Activated CD8-positive, alpha-beta memory T cell treated with anti-CD3 and anti-CD28 coated beads, Interleukin-2, amount 50 U/mL, for 48 hours (primary cell): ENCODE data around the gene BARX1.
"Not testable (repeated sequence)": the region's sequence is repeated elsewhere in the genome, so short reads cannot be mapped to it uniquely, and the experiment has no call there.

Source experiments
- DNase-seq: peaks from one replicate; pipeline ENCODE4 v3.0.0-alpha.2; 2020

BARX1 gene

DNA sequence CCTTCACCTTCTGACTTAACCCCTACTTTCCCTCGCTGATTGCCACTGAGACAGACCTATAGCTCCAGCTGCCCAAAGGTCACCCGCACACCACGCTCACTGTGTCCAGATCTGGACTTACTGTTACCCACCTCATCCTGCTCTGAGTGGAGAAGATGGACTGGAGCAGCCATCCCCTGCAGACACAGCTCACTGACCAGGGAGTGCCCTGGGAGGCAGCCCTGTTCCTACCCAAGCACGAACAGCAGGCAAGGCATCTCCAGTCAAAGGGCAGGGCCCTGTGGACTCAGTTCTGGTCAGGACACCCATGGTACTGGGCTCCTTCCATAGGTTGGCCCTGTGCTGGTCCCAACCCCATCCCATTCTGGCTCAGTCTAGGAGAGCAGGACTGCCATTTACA lies 9.5 kb upstream of the BARX1 start:
- no peak for DNase-seq

DNA sequence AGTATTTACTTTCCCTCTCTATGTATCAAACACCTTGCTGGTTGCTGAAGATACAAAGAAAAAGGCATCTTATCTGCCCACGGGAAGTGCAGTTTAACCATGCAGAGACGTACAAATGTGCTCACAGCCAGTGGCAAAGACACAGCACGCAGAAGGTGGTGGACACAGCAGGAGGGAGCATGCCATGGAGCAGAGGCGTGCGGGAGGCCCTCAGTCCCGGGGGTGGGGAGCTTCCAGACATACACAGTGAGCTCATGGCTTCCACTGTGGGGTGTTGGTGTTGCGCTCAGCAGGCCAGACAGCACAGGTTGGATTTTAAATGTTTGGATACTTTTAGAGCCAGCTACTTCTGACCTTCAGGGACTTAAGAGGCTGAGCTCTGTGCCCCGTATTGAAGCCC lies 8.8 kb upstream of the BARX1 start:
- no peak for DNase-seq

DNA sequence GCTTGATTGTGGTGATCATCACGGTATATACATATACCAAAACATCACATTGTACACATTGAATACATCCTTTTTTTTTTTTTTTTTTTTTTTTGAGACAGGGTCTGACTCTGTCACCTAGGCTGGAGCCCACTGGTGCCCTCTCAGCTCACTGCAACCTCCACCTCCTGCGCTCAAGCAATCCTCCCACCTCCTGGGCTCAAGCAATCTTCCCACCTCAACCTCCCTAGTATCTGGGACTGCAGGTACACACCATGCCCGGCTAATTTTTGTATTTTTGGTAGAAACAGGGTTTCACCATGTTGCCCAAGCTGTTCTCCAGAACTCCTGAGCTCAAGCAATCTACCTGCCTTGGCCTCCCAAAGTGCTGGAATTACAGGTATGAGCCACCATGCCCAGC lies 8.3 kb upstream of the BARX1 start:
- DNase-seq = not testable (repeated sequence)

DNA sequence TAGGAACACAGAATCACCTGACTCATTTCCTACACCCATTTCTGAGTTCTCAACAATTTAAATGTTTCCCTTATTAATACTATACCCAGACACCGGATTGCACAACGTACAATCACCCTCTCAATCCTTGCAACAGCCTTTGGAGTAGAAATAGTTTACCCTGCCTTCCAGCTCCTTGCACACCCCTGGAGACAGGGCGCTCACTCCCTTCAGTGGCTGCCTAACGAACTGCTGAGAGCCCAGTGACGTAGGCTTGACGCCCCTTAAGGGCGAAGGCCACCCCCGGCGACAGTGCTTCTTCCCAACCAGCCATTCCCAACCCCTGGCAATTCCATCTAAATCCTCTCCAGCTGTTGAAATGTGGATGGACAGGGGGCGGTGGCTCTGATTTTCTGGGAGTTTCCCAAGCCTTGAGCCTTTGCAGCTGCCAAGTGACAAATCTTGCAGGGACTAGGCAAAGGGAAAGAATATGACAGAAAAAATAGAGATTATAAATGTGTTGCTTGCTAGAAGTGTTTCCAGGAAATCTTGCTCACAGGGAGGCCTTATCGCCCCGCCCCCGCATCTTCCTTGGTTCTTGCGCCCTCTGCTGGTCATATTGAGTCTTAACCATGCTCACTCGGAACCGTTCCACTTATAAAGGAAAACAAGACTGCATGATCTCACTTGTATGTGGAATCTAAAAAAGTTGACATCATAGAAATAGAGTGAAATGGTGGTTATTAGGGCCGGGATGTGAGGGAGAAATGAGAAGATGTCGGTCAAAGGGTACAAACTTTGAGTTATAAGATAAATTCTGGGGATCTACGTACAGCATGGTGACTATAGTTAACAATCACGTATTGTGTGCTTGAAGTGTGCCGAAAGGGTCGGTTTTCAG lies 7.6 kb upstream of the BARX1 start:
- DNase-seq = peak; percentile 87

DNA sequence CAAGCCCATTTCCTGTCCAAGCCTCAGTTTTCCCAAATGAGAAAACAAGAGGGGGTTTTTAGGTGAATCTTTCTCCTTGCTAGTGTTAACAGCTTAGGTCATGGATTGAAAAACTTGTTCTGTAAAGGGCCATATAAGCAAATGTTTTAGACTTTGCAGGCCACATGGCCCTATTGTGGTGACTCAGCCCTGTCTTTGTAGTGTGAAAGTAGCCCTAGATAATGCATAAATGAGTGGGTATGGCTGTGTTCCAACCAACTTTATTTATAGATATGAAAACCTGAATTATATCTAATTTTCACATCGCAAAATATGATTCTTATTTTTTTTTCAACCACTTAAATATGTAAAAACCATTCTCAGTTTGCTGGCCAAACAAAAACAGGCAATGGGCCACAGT lies 6.9 kb upstream of the BARX1 start:
- DNase-seq = no peak

DNA sequence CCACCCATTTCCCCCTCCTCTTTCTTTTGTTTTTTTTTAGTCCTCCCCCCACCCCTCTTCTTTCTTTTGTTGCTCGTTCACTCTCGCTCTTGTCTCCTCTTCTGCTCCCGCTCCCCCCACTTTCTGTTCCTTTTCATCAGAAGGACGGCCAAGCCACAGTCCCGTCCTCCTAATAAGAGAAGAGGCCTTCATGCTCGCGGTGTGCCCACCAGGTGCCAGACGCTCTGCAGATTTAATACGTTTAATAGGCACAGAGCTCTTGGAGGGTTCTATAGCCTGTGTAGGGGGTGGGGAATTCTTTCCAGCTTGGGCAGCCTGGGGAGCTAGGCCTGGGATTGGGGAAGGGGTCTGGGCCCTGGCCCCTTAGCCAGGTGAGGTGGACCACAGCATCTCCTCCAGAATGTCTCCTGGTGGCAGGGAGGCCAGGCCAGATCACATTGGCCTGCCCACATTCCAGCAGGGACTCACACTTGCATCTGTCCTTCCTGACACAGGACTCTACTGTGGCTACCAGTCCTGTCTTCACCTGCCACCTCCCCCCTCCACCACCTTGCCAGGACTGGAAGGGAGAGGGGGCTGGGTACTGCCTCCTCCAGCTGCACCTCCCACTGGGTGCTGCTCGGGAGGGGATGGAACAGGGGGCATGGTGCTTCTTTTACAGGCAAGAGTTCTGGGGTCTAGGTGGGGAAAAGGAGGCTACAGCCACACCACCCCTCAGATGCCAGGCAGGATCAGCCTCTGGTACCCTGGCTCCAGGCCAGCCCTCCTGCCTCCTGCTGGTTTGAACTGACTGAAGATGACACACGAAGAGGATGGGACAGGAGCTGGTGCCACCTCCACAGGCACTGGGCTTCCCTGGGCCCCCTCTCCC lies 6.1 kb upstream of the BARX1 start:
- DNase-seq = peak; percentile 52

DNA sequence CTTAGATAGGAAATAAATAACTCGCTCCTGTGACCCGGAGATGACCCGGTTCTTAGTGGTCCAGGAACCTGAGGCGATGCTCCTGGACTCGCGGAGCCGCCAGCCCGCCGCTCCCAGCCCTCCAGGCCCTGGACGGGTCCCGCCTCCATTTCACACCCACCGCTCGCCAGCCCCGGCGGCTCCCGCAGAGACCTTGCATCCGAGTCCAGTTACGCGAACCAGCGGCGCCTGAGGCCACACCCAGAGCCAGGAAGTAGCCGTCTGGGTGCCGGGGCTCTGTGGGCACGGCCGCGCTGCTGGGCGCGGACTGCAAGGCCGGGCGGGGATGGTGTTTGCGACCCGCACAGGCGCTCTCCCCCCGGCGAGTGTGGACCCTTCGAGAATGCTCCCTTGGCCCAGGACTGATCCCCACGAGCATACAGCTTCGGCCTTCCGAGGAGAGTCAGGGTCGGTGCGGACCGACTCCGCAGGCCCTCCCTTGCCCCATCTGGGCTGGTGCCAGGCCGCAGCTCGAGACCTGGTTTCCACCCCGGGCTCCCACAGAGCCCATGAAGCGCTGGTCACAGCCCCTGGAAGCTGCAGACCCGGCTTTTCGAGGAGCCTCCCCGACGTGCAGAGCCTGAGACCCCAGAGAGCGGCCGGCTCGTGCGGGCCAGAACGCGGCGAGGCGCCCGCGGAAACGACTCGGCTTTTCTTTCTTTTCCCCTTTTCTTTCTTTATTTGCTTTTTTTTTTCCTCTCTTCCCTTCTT lies 5.2 kb upstream of the BARX1 start:
- peak; percentile 57 for DNase-seq

DNA sequence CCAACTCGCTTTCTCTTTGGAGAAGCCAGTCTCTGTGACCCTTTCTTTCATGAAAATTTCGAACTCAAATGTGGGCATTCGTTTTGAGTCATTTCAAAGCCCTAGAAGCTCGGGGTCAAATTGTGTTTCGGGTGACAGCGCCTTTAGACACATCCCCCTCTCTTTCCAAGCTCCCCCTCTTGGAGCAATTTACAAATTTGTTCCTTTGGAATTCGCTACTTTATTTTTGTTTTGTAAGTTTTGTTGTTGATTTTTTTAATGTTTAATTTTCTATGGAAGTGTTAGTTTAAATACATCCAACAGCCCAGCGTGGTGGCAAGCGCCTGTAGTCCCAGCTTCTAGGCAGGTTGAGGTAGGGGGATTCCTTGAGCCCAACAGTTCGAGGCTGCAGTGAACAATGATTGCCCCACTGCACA lies 4.6 kb upstream of the BARX1 start:
- DNase-seq = peak; percentile 40

DNA sequence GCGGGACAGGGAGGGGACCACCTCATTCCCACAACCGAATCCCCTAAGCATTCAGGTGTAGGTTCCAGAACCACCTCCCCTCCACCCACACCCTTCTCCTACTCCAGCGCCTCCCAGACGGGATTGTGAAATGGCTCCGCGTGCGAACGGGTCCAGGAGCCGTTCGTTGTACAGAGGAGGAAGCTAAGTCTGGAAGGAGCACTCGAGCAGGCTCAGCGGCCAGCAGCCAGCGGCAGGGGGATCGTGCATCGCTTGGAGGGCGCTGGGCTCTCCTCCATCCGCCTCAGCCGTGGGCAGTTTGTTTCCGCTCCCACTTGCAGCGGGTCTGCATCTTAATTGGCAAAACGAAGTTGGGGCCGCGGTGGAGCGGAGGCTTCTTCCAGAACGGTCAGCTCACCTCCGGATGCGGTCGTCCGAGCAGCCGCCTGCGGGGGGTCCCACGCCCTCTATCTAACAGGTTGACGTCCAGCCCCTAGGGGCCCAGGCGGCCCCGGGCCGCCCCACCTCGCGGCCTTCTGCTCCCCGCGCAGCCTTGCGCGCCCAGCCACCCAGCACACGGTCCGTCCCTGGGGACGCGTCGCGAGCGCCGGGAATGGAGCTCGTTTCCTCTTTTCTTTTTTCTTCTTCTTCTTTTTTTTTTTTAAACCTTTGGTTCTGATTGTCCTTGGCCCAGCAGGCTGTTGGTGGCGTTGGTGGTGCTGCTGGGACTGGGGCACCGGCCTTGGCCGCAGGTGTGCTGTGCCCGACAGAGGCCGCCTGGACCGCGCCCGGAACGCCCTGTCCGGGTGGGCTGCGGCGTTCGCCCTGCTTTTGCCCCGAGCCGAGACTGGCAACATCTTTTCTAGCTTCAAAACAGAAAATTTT lies 3.9 kb upstream of the BARX1 start:
- peak; percentile 50 for DNase-seq

DNA sequence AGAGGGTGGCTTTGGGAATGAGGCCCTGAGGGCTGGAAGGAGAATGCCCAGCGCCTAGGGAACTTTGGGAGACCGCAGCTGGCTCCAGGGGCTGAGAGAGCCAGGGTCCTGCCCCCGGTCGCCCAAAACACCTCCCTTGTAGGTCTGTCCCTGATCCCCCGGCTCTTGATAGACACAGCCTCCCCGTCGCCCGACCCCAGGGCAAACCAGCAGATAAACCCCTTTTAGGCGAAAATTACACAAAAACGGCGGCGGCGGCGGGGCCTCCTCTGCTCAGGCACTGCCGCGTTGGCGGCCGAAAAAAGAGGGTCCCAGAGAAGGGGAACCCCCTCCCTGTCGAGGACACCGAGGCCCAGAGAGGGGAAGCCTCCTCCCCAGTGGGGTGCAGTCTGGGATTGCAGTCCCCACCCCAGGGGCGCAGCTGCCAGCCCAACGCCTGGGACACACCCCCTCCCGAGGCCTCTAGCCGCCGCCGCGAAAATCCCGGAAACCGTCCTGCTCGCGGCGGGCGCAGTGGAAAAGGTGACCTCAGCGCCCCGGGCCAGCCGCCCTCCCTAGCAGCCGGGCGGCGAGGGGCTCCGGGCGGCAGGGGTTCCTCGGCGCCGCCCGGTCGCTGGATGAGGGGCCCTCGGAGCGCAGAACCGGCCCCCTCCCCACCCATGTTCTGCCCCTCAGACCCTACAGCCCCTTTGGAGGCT lies 3.1 kb upstream of the BARX1 start:
- peak; percentile 69 for DNase-seq

DNA sequence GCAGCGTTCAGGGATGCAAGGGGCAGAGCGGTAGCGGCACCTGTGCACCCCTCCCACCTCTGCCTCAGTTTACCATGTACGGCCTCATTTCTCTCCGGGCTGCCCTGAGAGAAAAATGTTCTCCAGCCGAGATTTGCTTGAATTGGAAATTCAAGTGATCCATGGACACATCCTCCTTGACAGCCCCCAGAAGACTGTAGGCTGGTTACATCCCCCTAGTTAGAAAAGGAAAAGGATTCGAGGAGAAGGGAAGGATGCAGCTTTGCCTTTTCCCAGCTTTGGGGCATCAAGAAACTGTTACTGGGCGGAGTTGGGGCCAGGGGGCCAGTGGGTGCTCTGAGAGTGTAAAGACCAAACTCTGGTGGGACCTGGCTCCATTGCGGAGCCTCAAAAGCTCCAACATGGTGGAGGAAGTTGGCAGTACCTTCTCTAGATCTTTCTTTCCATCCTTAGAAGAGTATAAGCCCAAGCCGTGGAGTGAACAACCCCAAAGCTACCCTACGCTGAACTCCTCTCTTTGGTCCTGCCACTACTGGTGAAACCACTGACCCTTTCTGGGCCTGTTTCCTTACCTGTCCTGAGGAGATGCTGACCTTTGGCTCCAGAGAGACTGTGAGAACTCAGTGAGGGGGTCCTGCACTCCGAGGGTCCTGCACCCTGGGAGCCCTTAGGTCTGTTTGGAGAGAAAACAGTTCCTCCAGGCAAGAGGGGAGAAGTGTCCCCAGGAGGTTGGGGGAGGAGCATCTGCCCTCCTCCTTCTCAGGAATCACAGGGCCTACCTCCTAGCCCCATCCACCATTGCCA lies 1.0 kb upstream of the BARX1 start:
- DNase-seq = no peak

DNA sequence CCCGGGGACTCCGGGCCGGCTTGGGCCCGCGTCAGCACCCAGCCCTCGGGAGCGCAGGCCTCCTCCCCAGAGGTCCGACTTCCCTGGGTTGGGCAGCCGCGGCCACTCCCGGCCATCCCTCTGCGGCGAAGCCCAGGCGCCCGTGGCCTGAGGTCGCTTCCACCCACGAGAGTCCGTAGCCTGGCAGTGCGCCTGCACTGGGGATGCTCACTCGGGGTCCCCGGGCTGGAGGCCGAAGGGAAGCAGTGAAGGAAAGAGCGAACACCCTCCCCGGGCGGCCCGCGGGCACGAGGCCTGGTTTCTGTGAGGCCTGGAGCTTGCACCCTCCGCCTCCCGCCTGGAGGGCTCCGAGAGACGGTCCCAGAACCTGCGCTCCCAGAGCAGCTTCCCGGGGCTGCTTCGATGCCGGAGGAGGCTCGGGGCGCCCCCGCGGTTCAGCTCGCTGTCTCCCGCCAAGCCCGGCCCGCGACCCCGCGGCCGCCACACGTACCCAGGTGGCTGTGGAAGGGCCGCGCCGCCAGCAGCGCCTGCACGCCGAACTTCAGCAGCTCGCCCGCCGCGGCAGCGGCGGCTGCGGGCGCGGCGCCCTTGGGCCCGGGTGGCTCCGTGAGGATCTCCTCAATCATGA lies 607 bp downstream of the BARX1 start:
- no peak for DNase-seq

DNA sequence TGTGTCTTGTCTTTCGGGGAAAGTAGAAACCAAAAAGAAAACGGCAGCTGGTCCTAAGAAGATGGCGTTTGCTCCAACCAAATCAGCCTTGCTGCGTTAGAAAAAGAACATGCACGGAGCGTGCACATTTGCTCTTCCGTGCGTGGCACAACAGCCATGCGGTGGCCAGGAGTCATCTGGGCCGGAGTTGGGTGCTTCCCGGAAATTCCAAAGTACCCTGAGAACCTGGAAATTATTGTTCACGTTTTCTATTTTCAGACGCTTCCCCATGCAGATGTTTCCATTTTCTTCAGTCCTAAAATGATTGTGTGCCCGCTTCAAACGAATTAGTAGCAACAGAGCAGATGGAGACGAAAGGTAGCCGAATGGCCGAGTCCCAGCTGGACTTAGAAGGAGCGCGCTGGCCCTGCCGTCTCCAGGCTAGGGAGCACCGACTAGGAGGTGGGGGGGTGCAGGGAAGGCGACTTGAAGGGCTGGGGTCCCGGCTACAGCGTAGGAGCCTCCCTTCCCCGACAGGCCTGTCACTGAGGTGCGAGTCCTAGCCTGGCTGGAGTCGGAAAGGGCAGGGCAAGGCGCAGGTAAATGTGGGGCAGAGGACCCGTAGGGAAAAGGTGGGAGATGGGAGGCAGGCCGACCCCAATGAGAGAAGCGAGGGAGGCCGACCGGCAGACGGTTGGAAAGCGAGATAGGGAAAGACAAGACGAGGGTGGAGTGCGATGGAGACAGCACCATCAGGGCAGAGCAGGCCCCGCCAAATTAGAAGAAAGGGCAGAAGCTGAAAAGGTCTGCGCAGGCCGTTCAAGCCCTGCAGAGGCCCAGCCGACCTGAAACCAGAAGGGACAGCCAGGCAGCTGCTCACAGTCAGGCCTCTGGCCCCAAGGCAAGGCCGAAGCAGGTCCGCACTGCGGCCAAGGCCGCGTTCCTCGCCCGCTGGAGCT lies 1.4 kb downstream of the BARX1 start:
- DNase-seq = no peak

DNA sequence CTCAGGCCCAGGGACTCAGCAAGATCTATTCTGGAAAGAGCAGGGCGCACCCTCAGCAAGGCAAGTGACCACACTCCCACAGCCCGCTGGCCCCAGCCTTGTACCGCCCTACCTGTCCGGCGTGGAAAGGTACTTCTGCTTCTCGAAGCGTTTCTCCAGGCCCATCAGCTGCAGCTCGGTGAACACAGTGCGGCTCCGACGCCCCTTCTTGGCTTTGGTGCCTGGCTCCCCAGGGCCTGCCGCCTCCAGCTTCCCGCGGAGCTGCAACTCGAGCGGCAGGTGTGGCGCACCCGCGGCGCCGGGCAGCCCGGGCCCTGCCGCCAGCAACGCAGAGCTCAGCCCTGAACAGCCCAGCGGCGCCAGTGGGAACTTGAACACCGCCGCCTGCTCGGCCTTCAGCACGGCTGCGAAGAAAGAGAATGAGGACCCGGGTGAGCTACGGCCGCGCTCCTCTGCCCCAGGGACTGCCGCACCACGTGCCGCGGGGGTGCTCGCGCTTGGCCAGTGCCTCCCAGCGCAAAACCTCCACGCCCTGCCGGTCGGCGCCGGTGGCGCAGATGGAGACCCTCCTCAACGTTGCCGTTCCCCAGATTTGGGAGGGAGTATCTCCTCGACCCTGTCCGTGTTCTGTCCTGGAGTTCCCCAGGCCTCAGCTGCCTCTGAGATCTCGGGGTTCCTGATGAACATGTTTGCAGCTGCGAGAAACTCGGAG lies 2.2 kb downstream of the BARX1 start:
- DNase-seq = no peak

DNA sequence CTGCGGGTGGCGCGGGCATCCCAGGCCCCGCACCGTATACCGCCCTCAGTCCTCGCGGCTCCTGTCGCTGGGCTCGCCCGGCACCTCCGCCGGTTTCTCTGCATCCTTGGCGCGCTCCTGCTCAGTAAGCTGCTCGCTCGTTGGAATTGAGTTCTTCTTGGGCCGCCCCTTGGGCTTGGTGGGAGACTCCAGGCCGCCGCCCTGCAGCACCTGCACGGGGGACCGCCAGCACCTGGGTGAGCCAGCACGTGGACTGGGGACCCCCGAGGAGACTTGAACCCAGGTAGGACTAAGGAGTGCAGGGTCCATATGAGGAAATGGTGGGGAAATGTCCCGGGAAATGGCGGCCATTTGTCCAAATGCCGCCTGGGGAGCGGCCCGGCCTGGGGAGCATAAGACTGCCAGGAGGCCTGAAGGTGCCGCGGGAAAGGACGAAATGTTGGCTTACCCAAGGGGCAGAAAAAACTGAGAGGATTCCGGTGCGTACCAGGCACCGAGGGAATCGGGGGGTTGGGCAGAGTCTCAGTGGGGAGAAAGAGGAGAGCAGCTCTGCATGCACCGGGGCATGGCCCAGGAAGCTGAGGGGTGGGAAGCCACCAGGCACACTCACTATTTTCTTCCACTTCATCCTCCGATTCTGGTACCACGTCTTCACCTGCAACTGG lies 2.9 kb downstream of the BARX1 start:
- no peak for DNase-seq

DNA sequence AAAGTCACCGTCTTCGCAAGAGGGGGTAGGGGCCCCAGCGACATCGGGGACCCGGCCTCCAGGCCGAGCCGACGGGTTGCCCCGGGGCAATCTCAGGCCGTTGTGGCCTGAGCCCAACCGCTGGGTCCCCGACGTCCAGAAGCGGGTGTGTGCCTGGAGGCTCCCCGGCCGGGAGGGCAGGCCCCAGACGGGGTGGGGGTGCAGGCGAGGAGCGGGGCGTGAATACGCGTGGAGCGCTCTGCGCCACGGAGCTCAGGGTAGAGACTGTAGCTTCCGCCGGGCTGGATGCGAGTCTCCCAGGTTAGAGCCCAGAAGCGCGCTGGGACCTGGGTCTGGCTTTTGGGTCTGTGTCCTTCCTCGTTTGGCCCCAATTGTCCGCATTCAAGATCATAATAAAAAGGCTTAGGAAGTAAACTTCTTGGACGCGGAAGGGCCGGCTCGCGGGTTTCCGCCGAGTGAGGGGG lies 3.5 kb downstream of the BARX1 start:
- DNase-seq = no peak
